NCI-H1417 (cell line): ENCODE measurements around the gene TFIP11.
"Not testable (repeated sequence)": the region's sequence is repeated elsewhere in the genome, so short reads cannot be mapped to it uniquely, and the experiment has no call there.

ENCODE experiments used
- DNase-seq, 3 experiments: peaks; one replicate each; lab custom pipeline; 2025; lab: John Stamatoyannopoulos, UW

The TFIP11 gene

DNA sequence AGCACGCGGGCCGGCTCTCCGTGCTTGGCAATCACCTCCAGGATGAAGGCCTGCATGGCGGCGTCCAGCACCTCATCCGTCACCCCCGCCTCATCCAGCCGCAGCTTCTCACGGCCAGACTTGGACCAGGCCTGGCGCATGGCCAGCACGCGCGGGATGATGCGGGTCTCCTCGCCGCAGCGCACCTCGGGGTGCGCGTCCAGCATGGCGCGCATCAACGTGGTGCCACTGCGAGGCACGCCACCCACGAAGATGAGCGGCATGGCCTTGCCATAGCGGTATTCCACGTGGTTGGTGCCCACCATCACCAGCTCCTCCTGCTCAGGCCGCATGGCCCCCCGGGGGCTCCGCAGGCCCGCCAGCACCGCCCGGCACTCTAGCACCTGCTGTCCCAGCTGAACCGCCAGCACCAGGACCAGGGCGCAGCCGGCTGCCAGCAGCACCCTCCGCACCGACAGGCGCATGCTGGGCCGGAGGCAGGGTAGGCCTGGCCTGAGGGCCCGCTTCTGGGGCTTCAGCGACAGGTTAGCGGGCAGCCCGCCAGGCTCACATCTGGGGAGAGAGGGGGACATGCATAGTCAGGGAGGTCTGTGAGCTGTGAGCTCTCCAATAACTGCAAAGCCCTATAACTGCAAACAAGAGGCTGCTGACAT lies 29.0 kb upstream of the TFIP11 start:
- DNase-seq: no peak

DNA sequence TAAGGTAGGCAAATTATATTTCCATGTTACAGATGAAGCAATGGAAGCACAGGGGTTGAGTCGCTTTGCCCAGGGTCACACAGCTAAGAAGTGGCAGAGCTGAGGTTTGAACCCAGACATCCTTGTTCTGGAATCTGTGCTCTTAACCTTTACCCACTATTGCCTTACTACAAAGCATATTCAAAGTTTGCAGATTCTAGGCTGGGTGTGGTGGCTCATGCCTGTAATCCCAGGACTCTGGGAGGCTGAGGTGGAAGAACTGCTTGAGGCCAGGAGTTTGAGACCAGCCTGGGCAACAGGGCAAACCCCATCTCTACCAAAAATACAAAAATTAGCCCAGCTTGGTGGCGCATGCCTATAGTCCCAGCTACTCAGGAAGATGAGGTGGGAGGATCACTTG lies 27.8 kb upstream of the TFIP11 start:
- no peak for DNase-seq

DNA sequence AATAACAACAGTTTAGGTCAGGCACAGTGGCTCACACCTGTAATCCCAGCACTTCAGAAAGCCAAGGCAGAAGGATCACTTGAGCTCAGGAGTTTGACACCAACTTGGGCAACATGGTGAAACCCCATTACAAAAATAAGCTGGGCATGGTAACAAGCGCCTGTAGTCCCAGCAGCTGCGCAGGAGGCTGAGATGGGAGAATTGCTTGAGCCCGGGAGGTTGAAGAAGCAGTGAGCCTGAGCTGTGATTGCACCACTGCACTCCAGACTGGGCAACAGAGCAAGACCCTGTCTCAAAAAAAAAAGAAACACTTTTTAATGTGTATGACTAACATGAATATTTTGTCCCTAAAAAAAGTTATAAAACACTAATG lies 24.5 kb upstream of the TFIP11 start:
- DNase-seq: no peak

DNA sequence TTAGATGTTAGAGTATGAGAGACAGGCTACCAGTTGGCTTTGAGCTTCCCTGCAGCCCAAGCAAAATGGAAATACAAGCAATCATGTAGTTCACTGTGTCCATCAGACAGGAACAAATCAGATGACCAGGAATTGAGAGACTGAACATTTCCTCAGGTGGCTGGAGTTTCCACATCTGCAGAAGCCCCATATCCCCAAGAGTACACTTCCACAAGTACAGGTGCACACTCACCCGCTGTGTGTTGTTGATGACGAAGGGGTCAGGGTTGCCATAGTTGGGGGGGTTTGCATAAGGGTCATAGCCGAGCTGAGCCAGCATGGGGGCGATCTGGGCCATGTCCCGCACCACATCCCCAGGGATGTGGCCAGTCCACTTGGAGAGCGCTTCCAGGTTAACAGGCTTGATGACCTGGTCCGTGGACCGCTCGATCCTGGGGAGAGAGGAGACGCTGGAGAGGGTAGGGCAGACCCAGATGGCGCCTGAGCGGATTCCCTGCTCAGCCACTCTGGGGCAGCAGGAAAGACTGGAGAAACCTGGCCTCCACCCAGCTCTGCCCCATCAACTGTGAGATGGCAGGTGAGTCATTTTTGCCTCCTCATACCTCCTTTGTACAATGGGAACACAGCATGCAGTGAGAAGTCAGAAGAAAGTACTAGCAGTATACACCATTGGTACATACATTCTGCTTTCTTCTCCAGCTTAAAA lies 23.9 kb upstream of the TFIP11 start:
- DNase-seq: no peak

DNA sequence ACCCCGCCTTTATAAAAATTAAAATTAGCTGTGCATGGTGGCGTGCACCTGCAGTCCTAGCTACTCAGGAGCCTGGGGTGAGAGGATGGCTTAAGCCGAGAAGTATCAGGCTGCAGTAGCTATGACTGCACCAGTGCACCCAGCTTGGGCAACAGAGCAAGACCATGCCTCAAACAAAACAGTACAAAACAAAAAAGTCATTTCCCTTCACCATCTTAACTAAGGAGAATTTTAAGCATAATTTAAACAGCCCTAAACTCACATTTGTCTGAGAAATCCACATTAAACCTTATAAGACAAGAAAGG lies 23.3 kb upstream of the TFIP11 start:
- DNase-seq: no peak

DNA sequence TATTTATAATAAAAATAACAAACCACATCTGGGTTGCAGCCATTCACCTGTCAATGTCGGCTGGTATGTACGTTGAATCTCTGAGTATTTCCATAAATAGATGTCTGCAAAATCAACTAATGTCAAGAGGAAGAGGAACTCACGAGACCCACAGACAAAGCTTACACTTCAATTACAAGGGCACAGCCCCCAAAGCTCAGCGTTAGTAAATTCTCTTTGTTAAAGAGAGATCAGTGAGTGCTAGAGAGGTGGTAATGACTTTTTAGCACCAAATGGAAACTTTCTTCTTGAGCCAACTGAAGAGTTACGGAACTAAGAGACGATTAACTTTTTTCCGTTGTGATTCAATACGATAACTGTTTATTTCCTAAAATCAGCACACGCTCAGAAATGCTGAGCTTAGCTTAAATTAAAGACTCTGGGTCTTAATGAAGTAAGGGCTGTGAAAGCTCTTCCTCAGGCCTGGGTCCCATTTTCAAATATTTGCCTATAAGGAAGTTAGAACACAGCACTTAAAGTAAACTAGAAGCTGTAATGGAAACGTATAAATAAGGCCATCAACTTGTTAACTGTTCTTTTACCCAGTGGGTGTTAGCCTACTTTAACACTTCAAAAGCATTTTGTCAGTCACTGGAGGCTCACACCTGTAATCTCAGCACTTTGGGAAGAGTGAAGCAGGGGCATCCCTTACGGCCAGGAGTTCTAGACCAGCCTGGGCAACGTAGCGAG lies 22.8 kb upstream of the TFIP11 start:
- DNase-seq: no peak

DNA sequence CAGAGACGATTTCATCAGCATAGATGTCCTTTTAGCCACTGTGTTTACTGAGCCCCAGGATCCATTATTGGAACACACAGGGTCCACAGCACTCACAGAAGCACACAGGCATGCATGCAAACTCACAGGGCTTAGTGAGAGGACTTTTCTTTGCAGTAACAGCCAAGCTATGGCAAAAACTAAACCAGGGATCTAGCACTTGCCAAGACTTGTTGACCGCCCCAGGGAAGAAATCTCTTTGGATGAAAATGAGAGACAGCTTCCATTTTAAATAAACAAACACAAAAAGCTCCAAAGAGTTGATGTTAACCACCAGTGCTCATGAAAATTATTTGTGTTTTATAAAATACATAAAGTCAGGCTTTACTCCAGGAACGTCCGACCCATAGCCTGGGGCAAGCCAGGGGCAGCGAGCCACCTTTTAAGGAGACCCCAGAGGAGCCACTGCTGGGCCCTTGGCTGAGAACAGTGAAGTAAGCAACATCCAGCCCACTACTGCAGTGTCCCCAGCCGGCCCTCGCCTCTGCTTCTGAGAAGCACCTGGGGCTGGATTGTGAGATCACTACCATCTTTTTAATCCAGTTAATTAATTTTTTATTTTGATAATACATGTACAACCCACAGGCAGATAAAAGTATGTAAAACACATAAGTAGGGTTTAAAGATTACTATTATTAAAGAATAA lies 22.0 kb upstream of the TFIP11 start:
- DNase-seq: no peak

DNA sequence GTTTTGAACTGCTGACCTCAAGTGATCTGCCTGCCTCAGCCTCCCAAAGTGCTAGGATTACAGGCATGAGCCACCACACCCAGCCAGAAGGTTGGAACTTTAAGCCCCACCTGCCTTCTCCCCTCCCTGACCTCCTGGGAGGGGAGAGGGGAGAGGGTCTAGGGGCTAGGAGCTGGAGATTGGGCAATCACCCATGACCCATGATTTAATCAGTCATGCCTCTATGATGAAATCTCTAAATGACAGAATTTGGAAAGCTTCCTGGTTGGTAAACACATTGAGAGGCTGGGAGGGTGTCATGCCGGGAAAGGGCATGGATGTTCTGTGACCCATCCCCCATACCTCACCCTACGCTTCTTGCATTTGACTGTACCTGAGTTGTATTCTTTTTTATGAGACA lies 17.1 kb upstream of the TFIP11 start:
- no peak for DNase-seq

DNA sequence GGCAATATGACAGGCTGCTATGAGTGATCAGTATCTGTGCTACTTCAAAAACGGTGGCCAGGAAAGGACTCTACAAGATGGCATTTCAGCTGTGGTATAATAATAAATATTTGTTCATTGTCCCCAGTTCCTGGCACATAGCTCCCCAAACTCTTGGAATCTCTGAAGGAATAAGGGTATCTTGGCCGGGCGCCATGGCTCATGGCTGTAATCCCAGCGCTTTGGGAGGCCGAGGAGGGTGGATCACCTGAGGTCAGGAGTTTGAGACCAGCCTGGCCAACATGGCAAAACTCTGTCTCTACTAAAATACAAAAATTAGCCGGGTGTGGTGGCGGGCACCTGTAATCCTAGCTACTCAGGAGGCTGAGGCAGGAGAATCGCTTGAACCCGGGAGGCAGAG lies 16.2 kb upstream of the TFIP11 start:
- DNase-seq: not testable (repeated sequence)

DNA sequence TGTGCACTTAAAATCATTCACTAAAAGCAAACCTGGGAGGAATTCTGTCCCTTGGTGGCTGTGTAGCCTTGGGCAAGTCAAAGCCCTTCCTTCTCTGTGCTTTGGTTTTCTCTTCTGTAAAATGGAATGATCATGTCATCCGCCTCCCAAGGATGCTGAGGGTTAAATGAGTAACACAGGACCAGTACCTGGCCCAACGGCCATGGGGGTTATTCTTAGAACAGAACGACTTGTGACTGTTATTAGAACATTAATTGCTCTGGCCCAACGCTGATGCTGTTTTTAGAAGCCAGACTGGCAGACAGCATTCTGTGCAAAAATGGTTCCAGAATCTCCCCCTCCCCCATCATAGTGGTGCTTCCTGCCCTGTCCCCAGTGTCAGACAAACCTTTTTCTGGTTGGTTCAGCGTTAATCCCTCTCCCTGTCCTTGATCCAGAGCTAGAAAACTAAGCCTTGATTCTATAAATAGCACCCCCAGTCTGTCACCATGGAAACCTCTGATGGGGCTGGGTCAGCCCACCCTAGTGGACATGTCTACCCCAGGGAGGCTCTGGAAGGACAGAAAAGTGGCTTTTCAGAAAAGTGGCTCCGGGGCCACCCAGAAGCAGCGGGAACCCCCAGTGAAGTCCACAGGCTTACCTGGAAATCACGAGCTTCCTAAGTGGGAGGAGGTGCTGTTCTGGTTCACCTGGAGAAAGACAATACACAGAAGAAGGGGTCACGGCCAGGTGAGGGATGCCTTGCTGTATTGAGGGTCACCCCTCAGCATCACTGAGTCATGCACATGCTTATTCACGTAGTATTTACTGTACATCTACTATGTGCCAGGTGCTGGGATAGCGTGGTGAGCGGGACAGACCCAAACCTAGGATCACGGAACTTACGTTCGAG lies 15.5 kb upstream of the TFIP11 start:
- DNase-seq: no peak

DNA sequence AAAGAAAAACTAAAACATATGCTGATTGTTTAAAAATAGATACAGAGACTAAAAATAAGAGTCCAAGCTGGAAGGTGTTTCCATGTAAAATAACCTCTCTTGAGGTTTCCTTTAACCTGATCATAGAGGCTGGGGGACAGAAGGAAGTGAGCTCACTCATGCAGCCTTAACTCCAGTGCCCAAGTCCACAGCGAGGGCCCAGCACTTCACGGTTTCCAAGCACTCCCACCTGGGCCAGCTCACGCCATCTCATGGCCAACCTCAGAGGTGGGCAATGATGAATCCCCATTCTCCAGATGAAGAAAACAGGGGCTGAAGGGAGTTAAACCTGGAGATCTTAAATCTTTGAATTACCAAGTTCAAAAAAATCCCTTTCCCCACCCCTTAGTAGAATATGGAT lies 14.9 kb upstream of the TFIP11 start:
- no peak for DNase-seq

DNA sequence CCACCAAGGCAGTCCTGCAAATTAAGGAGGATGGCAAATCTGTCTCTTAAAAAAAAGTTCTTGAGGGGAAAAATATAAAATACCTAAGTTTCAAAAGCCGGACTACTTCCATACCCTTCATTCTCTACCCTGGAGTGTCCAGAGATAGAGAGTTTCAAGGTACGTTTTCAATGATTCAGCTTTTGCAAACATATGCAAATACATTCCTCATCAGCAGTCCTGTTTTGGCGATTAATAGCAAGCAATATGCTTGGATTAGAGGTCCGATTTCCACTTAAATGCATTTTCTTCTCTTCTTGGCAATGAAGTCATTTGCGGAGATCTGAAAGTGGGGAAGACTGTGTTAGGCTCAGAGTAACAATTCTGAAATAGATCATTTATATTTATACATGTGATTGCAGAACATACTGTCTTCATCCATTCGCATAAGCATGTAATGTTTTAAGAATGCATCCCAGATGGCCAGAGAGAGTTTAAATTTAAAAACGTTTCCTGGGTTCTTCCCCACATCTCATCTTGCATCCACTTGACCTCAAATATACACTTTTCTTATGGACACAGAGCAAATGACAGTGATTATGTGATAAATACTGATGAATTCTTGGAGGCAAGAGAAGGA lies 13.8 kb upstream of the TFIP11 start:
- DNase-seq: no peak

DNA sequence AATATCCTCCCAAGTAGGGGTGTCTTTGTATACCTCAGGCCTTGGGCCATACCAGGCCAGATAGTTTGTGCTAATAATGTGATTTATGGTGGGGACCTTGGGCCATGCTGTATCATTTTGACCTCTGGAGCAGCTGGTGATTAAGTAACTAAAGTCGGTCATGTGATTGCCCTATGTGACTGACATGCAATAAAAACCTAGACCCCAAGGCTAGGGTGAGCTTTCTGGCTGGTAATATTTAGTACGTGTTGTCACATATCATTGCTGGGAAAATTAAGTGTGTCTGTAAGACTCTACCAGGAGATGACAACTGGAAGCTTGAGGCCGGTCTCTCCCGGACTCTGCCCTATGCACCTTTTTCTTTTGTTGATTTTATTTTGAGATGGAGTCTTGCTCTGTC lies 12.6 kb upstream of the TFIP11 start:
- DNase-seq: no peak

DNA sequence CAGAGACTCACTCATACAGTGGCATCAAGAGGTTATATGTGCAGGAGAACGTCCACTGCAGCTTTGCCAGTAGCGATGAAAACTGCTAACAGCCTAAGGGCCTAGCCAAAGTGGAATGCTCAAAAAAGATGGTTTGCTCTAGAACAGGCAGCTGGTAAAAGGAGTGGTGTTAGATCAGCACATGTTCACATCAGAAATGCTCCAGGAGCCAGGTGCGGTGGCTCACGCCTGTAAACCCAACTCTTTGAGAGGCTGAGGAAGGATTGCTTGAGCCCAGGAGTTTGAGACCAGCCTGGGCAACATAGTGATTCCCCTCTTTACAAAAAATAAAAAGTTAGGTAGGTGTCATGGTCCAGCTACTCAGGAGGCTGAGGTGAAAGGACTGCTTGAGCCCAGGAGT lies 10.3 kb upstream of the TFIP11 start:
- no peak for DNase-seq

DNA sequence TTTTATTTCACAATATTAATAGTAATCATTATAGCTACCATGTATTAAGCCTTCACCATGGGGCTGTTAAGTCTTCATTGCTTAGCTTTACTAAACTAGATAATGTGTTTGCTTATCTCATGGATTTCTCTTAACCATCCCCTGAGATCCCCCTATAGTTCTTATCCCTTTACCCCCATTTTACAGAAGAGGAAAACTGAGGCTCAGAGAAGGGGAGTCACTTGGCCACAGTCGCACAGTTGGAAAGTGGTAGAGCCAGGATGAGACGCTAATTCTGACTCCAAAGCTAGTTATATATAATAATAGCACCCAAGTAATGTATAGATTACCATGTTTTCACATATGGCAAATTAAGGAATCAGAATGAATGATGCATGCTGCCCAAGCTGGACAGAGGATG lies 9.7 kb upstream of the TFIP11 start:
- no peak for DNase-seq

DNA sequence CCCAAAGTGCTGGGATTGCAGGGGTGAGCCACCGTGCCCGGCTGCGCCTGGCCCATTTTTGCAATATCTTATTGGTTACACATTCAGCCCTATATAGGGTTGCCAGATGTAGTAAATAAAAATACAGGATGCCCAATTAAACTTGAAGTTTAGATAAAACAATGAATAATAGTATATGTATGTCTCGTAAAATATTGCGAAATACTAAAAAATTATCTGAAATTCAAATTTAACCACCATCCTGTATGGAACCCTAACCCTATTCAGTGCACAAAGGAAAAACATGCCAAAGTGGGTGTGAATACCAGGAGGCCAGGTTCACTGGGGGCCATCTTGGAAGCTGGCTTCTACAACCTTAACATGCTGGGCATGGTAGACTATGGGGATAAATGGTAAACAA lies 5.2 kb upstream of the TFIP11 start:
- no peak for DNase-seq

DNA sequence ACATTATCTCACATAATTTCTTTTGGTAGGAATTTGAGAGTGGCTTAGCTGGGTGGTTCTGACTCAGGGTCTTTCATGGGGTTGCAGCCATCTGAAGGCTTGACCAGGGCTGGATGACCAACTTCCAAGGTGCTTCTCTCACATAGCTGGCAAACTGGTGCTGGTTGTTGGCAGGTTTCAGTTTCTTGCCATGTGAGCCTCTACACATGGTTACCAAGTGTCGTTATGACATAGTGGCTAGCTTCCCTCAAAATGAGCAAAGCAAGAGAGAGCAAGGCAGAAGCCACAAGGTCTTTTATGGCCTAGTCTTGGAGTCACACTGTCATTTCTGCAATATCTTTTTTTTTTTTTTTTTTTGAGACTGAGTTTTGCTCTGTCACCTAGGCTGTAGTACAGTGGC lies 4.2 kb upstream of the TFIP11 start:
- DNase-seq: no peak

DNA sequence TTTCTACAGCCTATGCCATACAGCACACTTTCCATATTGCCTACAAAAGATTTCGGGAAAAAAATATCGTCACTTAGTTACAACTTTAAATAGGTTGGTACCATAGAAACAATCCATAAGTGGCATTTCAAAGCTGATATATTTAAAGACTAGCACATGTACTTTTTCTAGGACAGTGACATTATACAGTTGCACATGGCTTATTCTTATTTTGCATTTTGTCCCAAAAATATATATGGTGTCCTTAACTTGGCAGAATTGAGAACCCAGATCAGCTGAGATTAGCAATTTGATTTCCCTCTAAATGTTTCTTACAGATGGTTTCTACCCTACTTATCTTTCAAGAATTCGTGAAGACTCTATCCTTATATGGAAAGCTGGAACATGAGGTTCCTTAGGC lies 3.7 kb upstream of the TFIP11 start:
- DNase-seq: no peak

DNA sequence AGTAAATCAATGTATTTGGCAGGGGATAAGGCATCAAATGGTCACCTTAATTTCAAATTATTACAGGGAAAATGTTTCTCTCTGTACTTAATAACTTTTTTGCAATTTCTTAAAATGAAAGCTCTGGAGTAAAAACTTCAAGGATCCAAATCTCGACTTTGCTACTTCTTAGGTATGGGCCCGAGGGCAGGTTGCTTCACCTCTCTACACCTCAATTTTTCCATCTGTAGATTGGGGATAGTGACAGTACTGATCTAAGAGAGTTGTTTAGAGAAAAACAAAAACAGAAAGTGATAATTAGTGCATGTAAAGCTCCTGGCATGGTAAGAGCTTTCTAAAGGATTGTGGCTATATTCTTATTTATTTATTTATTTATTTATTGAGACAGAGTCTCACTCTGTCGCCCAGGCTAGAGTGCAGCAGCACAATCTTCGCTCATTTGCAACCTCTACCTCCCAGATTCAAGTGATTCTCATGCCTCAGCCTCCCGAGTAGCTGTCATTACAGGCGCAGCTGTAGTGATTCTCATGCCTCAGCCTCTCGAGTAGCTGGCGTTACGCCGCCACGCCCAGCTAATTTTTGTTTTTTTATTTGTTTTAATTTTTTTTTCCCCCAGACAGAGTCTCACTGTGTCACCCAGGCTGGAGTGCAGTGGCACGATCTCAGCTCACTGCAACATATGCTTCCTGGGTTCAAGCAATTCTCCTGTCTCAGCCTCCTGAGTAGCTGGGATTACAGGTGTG lies 2.3 kb upstream of the TFIP11 start:
- DNase-seq: no peak

DNA sequence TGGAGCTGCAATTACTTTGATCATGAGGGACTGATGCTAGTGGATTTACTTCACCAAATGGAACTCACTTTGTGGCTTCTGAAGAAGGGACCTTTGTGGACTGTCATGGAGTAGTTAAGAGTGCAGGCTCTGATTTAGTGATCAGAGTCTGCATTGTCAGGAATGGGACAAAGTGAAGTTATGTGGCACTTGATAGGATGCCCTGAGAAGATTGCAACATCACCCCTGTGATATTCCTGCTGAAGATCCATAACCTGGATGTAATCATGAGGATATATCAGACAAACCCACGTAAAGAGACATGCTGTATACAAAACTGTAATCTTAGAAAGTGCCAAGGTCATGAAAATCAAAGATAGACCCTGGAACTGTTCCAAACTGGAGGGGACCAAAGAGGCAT lies 1.6 kb upstream of the TFIP11 start:
- DNase-seq: peak in 1 of 3 experiments; percentile 1

DNA sequence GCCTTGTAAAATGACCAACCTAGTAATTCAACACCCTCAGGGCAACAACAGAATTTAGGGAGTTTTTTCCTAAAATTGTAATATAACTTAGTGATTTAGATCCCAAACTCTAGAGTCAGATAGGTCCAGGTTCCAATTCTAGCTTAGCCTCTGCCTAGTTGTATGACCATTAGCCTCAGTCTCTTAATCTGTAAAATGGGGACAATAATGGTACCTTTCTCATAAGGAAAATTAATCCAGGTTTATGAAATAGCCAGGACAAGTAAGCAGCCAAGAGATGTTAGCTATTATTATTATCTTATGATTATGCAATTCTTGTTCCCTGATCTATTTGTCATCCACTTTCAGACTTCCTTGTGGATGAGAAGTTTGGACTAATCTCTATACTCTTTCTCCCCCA lies 4.1 kb downstream of the TFIP11 start:
- DNase-seq: no peak
